Body of pancreas (tissue), 4 donors: ENCODE results near the gene CDK14.

Source experiments
- POLR2A ChIP-seq, 3 donors: fragments of 450-650 bp; IDR thresholded peaks; one replicate each; pipeline ENCODE4 v1.6.1; 2016; ENCODE audit warnings: antibody characterized with exemption in 3 of 3, mild to moderate bottlenecking in 2 of 3
- TF ChIP-seq, protein P1 (sequence below), 7 experiments: fragments of 450-650 bp in 4 of 7; fragments of 200-600 bp in 3 of 7; sonication (generic) in 3 of 7; IDR thresholded peaks; one replicate each; pipeline ENCODE4 v1.5.1; 2016 to 2019; ENCODE audit warnings: antibody characterized with exemption in 7 of 7

DNA sequence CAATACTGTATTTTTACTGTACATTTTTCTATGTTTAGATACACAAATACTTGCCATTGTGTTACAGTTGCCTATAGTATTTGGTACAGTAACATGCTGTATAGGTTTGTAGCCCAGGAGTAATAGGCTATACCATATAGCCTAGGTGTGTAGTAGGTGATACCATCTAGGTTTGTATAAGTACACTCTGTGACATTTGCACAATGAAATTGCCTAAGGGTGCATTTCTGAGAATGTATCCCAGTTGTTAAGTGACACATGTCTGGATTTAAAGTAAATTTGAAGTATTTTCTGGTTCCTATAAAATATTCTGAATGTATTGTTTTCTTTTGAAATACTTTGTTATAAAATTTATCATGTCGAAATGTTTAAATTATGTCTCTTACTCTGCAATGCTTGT is 7.2 kb downstream of the CDK14 start:
- TF ChIP-seq, protein P1, sequence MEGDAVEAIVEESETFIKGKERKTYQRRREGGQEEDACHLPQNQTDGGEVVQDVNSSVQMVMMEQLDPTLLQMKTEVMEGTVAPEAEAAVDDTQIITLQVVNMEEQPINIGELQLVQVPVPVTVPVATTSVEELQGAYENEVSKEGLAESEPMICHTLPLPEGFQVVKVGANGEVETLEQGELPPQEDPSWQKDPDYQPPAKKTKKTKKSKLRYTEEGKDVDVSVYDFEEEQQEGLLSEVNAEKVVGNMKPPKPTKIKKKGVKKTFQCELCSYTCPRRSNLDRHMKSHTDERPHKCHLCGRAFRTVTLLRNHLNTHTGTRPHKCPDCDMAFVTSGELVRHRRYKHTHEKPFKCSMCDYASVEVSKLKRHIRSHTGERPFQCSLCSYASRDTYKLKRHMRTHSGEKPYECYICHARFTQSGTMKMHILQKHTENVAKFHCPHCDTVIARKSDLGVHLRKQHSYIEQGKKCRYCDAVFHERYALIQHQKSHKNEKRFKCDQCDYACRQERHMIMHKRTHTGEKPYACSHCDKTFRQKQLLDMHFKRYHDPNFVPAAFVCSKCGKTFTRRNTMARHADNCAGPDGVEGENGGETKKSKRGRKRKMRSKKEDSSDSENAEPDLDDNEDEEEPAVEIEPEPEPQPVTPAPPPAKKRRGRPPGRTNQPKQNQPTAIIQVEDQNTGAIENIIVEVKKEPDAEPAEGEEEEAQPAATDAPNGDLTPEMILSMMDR (IDR thresholded peaks at IDR 0.05): no peak
- no peak for TF ChIP-seq POLR2A (IDR thresholded peaks at IDR 0.05)
